Activated CD8-positive, alpha-beta memory T cell treated with anti-CD3 and anti-CD28 coated beads, Interleukin-2, amount 50 U/mL, for 24 hours (primary cell): Measurements from ENCODE around the gene CELA2A.
"Not testable (repeated sequence)": the region's sequence is repeated elsewhere in the genome, so short reads cannot be mapped to it uniquely, and the experiment has no call there.

Source experiments
- DNase-seq: peaks from one replicate; pipeline ENCODE4 v3.0.0-alpha.2; 2020; ENCODE audit errors: extremely low read depth

CELA2A gene

GRCh38 chr1:15468145-15468544 is 11.6 kb downstream of the CELA2A start:
- DNase-seq, result no peak

- DNase-seq, result no peak
These were observed 12.8 kb downstream of the CELA2A start for GRCh38 chr1:15469361-15469760.

DNA sequence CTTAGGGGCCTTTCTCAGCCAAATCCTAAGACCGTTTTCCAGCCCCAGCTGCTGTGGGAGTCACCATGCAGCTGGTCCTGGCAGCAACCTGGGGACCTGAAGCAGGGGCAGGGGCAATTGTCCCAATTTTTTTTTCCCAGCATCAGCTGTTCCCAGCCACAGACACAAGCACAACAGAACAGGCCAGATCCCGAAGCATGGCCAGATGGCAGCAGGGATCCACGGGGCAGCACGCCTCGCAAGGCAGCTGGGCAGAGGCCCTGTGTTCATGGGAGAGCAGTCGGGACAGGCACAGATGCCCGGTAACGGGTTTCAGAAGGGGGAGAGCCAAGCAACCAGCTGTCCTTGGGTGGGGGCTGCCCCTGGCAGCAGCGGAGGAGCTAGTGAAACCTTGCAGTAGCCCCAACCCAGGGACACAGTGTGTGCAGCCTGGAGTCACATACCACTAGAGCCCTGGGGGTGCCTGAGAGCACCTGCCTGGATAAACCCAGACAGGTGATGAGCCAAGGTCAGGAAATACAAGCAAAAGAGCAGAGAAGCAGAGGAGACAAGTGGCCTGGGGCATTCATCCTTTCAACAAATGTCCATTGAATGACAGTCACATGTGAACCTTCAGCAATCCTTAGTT is 13.4 kb downstream of the CELA2A start:
- not testable (repeated sequence) for DNase-seq

DNA sequence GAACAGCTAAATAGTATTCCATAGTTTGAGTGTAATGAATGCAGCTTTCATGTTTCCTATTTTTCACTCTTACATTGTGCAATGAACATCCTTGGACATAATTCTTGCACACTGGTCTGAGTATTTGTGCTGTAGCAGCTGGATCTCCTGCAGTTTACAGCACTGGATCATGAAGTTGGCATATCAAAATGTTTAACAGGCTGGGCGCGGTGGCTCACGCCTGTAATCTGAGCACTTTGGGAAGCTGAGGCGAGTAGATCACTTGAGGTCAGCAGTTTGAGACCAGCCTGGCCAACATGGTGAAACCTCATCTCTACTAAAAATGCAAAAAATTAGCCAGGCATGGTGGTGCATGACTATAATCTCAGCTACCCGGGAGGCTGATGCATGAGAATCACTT is 14.5 kb downstream of the CELA2A start:
- DNase-seq, result not testable (repeated sequence)

- DNase-seq, result not testable (repeated sequence)
These were observed 15.2 kb downstream of the CELA2A start for GRCh38 chr1:15471723-15472122.

- no peak for DNase-seq
These were observed 16.1 kb downstream of the CELA2A start for GRCh38 chr1:15472587-15472986.

- DNase-seq, result no peak
These were observed 19.3 kb downstream of the CELA2A start, which contains the start of gene CELA2B for GRCh38 chr1:15475752-15476314. CELA2B (plus strand) TSS chr1:15476104; CDS start chr1:15476126, 22 bp downstream.

DNA sequence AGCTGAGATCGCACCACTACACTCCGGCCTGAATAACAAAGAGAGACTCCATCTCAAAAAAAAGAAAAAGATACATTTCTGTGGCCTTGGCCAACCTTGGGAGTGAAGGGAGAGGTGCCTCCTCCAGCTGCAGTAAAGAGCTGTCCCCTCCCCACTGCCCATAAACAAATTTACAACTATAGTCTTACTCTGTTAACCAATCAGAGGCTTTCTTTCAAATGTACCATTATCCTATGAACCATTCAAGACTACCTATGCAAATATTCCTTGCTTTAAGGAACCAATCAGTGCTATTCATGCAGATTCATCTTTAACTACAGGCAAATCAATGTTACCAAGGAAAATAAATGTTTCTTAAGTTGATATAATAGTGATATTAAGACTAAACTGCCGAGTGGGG is 20.4 kb downstream of the CELA2A start:
- DNase-seq, result no peak

DNA sequence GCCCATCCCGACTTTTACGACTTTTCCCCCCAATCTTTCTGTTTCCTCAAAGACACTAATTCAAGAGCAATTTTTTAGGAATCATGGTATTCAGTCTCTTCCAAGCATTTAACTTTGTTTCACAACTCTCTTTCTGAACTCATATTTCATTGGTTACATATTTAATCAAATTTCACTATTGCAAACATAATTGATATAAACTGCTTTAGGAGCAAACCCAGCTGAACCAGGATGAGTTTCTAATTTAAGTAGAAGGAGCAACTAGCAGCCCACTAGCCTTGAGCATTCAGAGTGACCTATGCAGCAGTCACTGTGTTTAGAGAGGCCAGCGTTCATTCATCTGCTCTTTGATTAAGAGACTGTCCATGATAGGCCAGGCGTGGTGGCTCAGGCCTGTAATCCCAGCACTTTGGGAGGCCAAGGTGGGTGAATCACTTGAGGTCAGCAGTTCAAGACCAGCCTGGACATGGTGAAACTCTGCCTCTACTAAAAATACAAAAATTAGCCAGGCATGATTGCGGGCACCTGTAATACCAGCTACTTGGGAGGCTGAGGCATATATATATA is 21.2 kb downstream of the CELA2A start:
- DNase-seq, result no peak

DNA sequence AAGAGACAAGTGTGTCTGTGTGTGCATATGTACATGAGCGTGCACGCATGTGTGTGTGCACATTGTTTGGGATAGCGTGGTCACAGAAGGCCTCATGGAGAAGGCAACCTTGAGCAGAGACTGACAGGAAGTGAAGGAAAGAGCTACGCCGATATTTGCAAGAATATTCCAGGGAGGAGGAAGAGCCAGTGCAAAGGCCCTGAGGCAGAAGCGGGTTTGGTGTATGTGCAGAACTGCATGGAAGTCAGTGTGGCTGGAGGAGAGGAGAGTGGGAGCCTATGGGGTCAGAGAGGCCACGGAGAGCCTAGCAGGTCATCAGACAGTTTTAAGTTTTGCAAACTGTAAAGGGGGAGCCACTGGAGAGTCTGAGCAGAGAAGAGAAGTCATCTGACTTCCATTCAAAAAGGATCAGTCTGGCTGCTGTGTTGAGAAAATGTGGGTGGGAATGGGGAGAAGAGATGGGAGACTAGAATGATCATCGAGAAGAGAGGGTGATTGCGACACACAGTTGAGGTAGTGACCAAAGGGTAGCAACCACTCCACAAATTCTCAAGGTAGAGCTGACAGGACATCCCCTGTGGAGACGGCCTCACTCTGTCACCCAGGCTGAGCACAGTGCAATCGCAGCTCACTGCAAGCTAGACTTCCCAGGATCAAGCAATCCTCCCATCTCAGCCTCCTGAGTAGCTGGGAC is 23.3 kb downstream of the CELA2A start:
- DNase-seq, result no peak

GRCh38 chr1:15482455-15482854 is 25.9 kb downstream of the CELA2A start:
- DNase-seq, result not testable (repeated sequence)

- not testable (repeated sequence) for DNase-seq
These were observed 26.5 kb downstream of the CELA2A start for GRCh38 chr1:15482983-15483543.

DNA sequence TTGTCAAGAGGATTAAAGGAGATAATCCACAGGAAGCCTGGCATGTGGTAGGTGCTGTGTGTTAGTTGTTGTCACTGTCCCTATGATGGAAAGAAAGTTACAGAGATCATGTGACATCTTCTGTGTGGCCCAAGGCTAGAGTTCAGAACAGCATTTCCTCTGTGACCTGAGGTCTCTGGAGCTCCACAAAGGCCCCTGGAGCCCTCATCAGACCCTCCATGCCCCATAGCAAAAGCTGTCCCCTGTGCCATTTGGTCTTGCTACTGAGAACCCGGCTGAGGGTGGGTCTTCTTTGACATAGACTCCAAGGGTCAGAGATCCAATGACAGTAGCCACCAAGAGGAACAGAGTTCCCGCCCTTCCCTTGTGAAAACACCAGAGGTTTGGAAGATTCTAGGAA is 27.4 kb downstream of the CELA2A start:
- no peak for DNase-seq

DNA sequence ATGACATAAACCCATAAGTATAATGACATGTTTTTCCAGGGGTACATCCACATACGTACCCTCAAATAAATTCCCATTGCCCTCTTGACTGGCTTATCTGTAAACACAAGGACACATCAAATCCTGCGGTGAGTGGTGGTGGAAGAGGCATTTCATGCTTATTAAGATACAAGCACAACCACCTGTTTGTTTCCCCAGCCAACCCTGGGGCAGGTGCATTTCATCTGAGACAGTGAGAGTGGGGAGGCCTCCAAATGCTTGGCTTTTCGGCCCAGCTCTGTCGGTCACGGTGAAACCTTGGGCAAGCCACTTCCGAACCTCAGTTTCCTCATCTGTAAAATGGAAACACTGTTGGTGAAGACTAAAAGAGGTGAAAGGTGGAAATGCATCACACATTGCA is 27.9 kb downstream of the CELA2A start:
- not testable (repeated sequence) for DNase-seq

DNA sequence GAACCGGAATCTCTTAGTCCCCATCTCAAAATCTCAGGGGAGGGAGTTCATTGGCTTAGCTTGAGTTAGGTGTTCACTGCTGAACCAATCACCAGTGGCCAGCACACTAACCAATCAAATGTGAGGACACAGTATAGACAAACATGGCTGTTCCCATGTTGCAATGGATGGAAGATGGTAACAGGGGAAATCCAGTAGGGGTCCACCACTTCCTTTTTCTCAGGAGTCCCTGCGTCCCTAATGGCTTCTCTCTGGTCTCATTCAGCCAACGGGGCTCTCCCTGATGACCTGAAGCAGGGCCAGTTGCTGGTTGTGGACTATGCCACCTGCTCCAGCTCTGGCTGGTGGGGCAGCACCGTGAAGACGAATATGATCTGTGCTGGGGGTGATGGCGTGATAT is 29.1 kb downstream of the CELA2A start:
- DNase-seq, result no peak

DNA sequence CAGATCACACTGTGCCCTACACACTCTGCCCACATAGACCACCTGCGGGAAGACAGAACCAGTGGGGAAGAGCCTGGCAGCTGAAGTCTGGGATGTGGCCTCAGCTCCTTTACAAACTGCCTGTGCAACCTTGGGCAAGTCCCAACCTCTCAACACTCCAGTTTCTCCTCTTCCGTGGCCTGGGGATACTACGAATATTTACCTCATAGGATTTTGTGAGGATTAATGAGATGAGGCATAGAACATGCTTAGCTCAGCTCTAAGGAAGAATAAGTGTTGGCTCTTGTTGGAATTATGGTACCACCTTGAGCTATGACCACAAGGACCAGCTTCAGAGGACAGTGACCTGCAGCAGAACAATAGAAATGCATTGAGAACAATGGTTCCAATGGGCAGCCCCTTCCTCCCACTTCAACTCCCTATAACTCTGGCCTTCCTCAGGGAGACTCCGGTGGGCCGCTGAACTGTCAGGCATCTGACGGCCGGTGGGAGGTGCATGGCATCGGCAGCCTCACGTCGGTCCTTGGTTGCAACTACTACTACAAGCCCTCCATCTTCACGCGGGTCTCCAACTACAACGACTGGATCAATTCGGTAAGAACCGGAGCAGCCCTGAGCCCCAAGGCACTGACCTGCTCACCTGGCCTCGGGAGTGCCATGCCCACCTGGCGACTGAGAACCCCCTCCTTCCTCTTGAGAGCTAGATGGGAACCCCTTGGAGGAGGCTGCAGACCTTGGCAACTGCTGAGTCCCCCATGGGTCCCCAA is 30.5 kb downstream of the CELA2A start:
- DNase-seq, result not testable (repeated sequence)

GRCh38 chr1:15488371-15488770 is 31.8 kb downstream of the CELA2A start:
- DNase-seq, result no peak

DNA sequence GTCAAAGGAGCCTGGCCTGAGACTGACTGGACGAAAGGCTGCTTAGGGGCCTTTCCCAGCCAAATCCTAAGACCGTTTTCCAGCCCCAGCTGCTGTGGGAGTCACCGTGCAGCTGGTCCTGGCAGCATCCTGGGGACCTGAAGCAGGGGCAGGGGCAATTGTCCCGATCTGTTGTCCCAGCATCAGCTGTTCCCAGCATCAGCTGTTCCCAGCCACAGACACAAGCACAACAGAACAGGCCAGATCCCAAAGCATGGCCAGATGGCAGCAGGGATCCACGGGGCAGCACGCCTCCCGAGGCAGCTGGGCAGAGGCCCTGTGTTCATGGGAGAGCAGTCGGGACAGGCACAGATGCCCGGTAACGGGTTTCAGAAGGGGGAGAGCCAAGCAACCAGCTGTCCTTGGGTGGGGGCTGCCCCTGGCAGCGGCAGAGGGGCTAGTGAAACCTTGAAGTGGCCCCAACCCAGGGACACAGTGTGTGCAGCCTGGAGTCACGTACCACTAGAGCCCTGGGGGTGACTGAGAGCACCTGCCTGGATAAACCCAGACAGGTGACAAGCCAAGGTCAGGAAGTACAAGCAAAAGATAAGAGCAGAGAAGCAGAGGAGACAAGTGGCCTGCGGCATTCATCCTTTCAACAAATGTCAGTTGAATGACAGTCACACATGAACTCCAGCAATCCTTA is 32.7 kb downstream of the CELA2A start:
- no peak for DNase-seq

GRCh38 chr1:15491010-15491409 is 34.5 kb downstream of the CELA2A start:
- DNase-seq, result not testable (repeated sequence)

- DNase-seq, result no peak
These were observed 36.1 kb downstream of the CELA2A start for GRCh38 chr1:15492596-15492995.

- no peak for DNase-seq
These were observed 37.4 kb downstream of the CELA2A start for GRCh38 chr1:15493869-15494390.
